ENCODE data around the gene RFPL3. TPM values are rescaled to one million over a fixed set of nuclear protein-coding genes. Genes with fewer than 3 reads are reported as not detected.
A peak's percentile ranks its signal among the peaks of the same experiment; 100 is the strongest.

Gene RFPL3
- total and polyA plus RNA-seq, 12 donors = not detected

DNA sequence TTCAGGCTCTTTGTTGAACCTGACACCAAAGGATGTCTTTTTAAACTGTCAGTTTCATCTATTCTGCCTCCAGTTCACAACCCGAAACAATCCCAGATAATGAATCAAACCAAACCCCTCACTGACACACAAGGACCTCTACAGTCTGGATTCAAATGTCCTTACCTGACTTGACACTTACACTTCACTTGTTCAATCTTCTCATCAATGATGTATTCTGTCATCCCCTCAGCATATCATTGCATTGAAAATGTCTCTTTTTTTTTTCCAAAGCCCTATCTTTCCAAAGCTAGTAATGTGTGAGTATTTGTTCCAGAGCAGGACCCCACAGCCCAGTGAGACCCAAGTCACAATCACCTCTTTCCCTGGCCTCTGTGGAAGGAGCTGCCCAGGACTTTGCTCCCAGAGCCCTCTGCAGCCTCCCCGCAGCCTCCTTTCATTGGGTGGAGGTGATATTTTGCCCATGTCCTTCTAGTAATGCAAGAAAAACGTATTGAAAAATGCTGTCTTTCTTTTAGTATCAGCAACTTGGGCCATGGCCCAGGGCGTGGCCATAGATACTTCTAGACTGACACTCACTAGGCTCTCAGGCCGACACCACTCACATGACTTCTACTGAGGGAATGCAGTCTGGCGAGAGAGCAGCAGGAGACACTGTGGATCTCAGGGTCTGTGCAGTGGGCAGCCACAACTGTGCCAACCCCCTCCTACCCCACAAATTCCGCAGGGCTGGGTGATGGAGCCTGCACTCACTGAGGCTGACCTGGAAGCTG lies 18.2 kb downstream of the RFPL3 start:
- Histone ChIP-seq H3K36me3 (no peaks in the 10 kb centered on the region), H3K4me3 (no peak overlapping the region), H3K27me3 (peaks cover 0 to 3% (median 0%) of the 10 kb centered on the region in 7 donors), H3K9me3 (no peaks in the 10 kb centered on the region), H3K27ac (no peak overlapping the region), H3K4me1 (no peaks in the 10 kb centered on the region)
- intact Hi-C loops (cut with DNase I) = loop anchor here in 2 of 10 donors (10.0 kb wide), 2 partner anchors 171 to 401 kb away; partner anchors contain the start of gene RFPL2 (in 1 of the 2)
- TF ChIP-seq, protein P1, sequence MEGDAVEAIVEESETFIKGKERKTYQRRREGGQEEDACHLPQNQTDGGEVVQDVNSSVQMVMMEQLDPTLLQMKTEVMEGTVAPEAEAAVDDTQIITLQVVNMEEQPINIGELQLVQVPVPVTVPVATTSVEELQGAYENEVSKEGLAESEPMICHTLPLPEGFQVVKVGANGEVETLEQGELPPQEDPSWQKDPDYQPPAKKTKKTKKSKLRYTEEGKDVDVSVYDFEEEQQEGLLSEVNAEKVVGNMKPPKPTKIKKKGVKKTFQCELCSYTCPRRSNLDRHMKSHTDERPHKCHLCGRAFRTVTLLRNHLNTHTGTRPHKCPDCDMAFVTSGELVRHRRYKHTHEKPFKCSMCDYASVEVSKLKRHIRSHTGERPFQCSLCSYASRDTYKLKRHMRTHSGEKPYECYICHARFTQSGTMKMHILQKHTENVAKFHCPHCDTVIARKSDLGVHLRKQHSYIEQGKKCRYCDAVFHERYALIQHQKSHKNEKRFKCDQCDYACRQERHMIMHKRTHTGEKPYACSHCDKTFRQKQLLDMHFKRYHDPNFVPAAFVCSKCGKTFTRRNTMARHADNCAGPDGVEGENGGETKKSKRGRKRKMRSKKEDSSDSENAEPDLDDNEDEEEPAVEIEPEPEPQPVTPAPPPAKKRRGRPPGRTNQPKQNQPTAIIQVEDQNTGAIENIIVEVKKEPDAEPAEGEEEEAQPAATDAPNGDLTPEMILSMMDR (IDR thresholded peaks at IDR 0.05) = no peak
- WGBS, 2 donors = 76 to 80% methylated on average over 7 of the region's 7 CpGs
- ATAC-seq (no peak), DNase-seq (no peak)

DNA sequence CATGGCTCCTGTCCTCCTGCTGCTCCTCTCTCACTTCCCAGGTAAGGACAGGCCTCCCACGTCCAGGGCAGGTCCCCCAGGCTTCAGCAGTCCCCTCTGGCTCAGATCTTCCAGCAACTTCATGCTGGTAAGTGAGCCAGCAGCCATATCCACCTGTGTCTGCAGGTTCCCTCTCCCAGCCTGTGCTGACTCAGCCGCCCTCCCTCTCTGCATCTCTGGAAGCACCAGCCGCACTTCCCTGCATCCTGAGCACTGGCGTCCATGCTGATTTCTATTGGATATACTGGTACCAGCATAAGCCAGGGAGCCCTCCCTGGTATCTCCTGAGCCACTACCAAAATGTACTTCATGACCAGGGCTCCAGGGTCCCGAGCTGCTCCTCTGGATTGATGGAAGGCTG lies 19.0 kb downstream of the RFPL3 start:
- Histone ChIP-seq H3K27ac (no peak overlapping the region), H3K27me3 (no peaks in the 10 kb centered on the region), H3K4me1 (no peaks in the 10 kb centered on the region), H3K36me3 (no peaks in the 10 kb centered on the region), H3K9me3 (no peaks in the 10 kb centered on the region), H3K4me3 (no peak overlapping the region)
- no peak for DNase-seq
- TF ChIP-seq, protein P1 (IDR thresholded peaks at IDR 0.05) = no peak
- no peak for ATAC-seq
- WGBS, 2 donors = 77 to 80% methylated on average over 5 of the region's 5 CpGs
- intact Hi-C loops (cut with DNase I) = loop anchor here in 2 of 10 donors (10.0 kb wide), 2 partner anchors 172 to 402 kb away; partner anchors contain the start of gene RFPL2 (in 1 of the 2)

DNA sequence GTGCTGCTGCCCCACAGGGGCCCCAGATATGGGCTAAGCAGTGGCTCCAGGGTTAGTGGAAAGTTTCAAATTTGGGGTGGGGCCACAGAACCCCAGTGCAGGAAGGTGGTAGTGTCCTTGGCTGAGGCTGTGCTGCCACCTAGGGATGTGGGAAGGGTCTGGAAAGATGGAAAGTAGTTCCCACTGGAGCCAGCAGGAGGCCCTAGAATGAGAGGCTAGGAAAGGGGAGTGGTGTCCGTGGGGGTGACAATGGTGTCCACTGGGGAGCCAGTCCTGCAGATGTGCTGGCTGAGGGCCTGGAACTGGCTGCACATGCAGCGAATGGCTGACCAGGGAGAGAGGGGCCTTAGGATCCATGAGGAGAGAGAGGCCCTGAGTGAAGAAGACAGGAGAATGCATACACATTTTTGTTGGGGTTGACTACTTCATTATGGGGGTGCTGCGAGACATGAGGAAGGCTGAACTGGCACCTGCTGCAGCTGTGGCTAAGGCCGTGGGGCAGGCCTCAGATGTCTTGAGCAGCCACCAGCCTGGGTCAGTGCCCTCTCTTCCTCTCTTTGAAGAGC lies 21.1 kb downstream of the RFPL3 start:
- Histone ChIP-seq H3K9me3 (no peaks in the 10 kb centered on the region), H3K4me1 (no peaks in the 10 kb centered on the region), H3K4me3 (no peak overlapping the region), H3K36me3 (no peaks in the 10 kb centered on the region), H3K27ac (no peak overlapping the region), H3K27me3 (no peaks in the 10 kb centered on the region)
- no peak for DNase-seq
- ATAC-seq = peak in 5 of 8 donors; percentile 25 to 44 (median 38)
- intact Hi-C loops (cut with DNase I) = loop anchor here in 2 of 10 donors (10.0 kb wide), 2 partner anchors 174 to 404 kb away; partner anchors contain the start of gene RFPL2 (in 1 of the 2)
- 41 to 57% methylated on average over 3 to 4 of the region's 4 CpGs for WGBS, 2 donors
- TF ChIP-seq, protein P1 (IDR thresholded peaks at IDR 0.05) = peak in 7 of 9 donors; percentile 44 to 66 (median 50)

DNA sequence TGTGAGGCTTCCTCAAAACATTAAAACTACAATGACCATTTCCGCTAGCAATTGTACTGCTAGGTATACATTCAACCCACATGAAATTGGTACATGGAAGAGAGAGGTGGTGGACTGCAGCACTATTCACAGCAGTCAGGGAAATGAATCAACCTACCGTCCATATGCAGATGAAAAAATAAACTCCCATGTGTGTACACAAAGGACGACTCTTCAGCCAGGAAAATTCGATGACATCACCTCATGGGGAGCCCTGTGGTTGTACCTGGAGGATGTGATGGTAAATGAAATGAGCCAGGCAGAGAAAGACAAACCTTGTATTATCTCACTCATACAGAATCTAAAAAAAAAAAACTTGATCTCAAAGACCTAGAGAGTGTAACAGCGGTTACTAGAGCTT lies 23.3 kb downstream of the RFPL3 start:
- no peak overlapping the region for H3K27ac ChIP-seq
- H3K4me1 ChIP-seq = no peaks in the 10 kb centered on the region
- ATAC-seq = no peak
- no peaks in the 10 kb centered on the region for H3K27me3 ChIP-seq
- H3K9me3 ChIP-seq = no peaks in the 10 kb centered on the region
- TF ChIP-seq, protein P1 (IDR thresholded peaks at IDR 0.05) = no peak
- no peak for DNase-seq
- 68 to 69% methylated on average over 5 of the region's 5 CpGs for WGBS, 2 donors
- intact Hi-C loops (cut with DNase I) = loop anchor here in 1 of 10 donors (10.0 kb wide), 1 partner anchor 406 kb away; no protein-coding TSS in a partner anchor
- H3K36me3 ChIP-seq = peaks cover 0 to 9% (median 4%) of the 10 kb centered on the region in 9 donors
- no peak overlapping the region for H3K4me3 ChIP-seq
